H9 (cell line): ENCODE data around the gene APBA2. TPM values are rescaled to one million over a fixed set of nuclear protein-coding genes. Genes with fewer than 3 reads are reported as not detected.
A peak's percentile ranks its signal among the peaks of the same experiment; 100 is the strongest.

Experiments used
- DNase-seq: peaks from one replicate; pipeline ENCODE4 v3.0.0-alpha.2; 2017
- H2AFZ ChIP-seq: one replicate; pipeline ENCODE4 v1.6.1; 2013; ENCODE audit warnings: mild to moderate bottlenecking, low read length, control low read depth, moderate library complexity
- H2AK5ac ChIP-seq: 2 replicates; pipeline ENCODE4 v1.6.1; 2013; ENCODE audit warnings: low read length, control low read depth, mixed read lengths; ENCODE audit not compliant: insufficient read length
- H2BK120ac ChIP-seq: one replicate; pipeline ENCODE4 v1.6.1; 2013; ENCODE audit warnings: low read depth, mild to moderate bottlenecking, low read length, control low read depth, inconsistent platforms; ENCODE audit not compliant: poor library complexity, severe bottlenecking
- H2BK12ac ChIP-seq: 2 replicates; pipeline ENCODE4 v1.6.1; 2013; ENCODE audit warnings: low read length, control low read depth, mixed read lengths, low read depth; ENCODE audit not compliant: insufficient read length
- H2BK15ac ChIP-seq: 2 replicates; pipeline ENCODE4 v1.6.1; 2013; ENCODE audit warnings: low read depth, low read length, control low read depth
- H2BK20ac ChIP-seq: one replicate; pipeline ENCODE4 v1.6.1; 2013; ENCODE audit warnings: low read depth, mild to moderate bottlenecking, low read length, control low read depth, inconsistent platforms; ENCODE audit not compliant: poor library complexity, severe bottlenecking
- H2BK5ac ChIP-seq: 2 replicates; pipeline ENCODE4 v1.6.1; 2013; ENCODE audit warnings: low read length, control low read depth, mixed read lengths; ENCODE audit not compliant: insufficient read length
- H3K14ac ChIP-seq: 2 replicates; pipeline ENCODE4 v1.6.1; 2013; ENCODE audit warnings: low read length, control low read depth; ENCODE audit not compliant: insufficient read depth
- H3K18ac ChIP-seq: 2 replicates; pipeline ENCODE4 v1.6.1; 2013; ENCODE audit warnings: low read depth, mild to moderate bottlenecking, mixed read lengths, low read length, control low read depth; ENCODE audit not compliant: insufficient read length
- H3K23ac ChIP-seq: 2 replicates; pipeline ENCODE4 v1.6.1; 2013; ENCODE audit warnings: low read length, control low read depth, mixed read lengths, low read depth; ENCODE audit not compliant: insufficient read length
- H3K23me2 ChIP-seq: 2 replicates; pipeline ENCODE4 v1.6.1; 2013; ENCODE audit warnings: low read depth, mild to moderate bottlenecking, mixed read lengths, low read length, control low read depth; ENCODE audit not compliant: insufficient read length, poor library complexity, severe bottlenecking
- H3K27ac ChIP-seq: 2 replicates; pipeline ENCODE4 v1.5.1; 2013; ENCODE audit warnings: low read length, control low read depth, mixed read lengths, low read depth; ENCODE audit not compliant: insufficient read length
- H3K27me3 ChIP-seq: 2 replicates; pipeline ENCODE4 v1.6.1; 2013; ENCODE audit warnings: low read length, control low read depth, inconsistent platforms; ENCODE audit not compliant: insufficient read depth
- H3K4ac ChIP-seq: 2 replicates; pipeline ENCODE4 v1.6.1; 2013; ENCODE audit warnings: low read depth, mild to moderate bottlenecking, control low read depth, inconsistent platforms, low read length, moderate library complexity
- H3K4me1 ChIP-seq: 2 replicates; pipeline ENCODE4 v1.6.1; 2013; ENCODE audit warnings: low read length, control low read depth, inconsistent platforms; ENCODE audit not compliant: insufficient read depth
- H3K4me2 ChIP-seq: 2 replicates; pipeline ENCODE4 v1.6.1; 2013; ENCODE audit warnings: low read length, control low read depth, mixed read lengths; ENCODE audit not compliant: insufficient read length, insufficient read depth
- H3K56ac ChIP-seq: 2 replicates; pipeline ENCODE4 v1.6.1; 2013; ENCODE audit warnings: low read depth, mild to moderate bottlenecking, mixed read lengths, low read length, control low read depth; ENCODE audit not compliant: insufficient read length
- H3K79me1 ChIP-seq: 2 replicates; pipeline ENCODE4 v1.6.1; 2013; ENCODE audit warnings: low read depth, mild to moderate bottlenecking, moderate library complexity, low read length, control low read depth, inconsistent platforms; ENCODE audit not compliant: insufficient read depth, poor library complexity, severe bottlenecking
- H3K79me2 ChIP-seq: 2 replicates; pipeline ENCODE4 v1.6.1; 2013; ENCODE audit warnings: low read length, control low read depth, inconsistent platforms; ENCODE audit not compliant: insufficient read depth
- H3K9ac ChIP-seq: 2 replicates; pipeline ENCODE4 v1.6.1; 2013; ENCODE audit warnings: low read length, control low read depth, mixed read lengths; ENCODE audit not compliant: insufficient read length; ENCODE audit errors: extremely low read depth
- H3K9me3 ChIP-seq: one replicate; pipeline ENCODE4 v1.6.1; 2013; ENCODE audit warnings: low read depth, low read length, inconsistent platforms; ENCODE audit not compliant: control insufficient read depth
- H3T11ph ChIP-seq: one replicate; pipeline ENCODE4 v1.6.1; 2013; ENCODE audit warnings: mild to moderate bottlenecking, low read length, control low read depth, inconsistent platforms
- H4K20me1 ChIP-seq: one replicate; pipeline ENCODE4 v1.6.1; 2013; ENCODE audit not compliant: control insufficient read depth, insufficient read length, insufficient read depth
- H4K5ac ChIP-seq: 2 replicates; pipeline ENCODE4 v1.6.1; 2013; ENCODE audit warnings: low read depth, mild to moderate bottlenecking, mixed read lengths, low read length, control low read depth; ENCODE audit not compliant: insufficient read length
- H4K8ac ChIP-seq: replicated peaks from 2 replicates; pipeline ENCODE4 v1.6.1; 2013; ENCODE audit warnings: low read length, control low read depth, mixed read lengths, low read depth; ENCODE audit not compliant: insufficient read length
- H4K91ac ChIP-seq: 2 replicates; pipeline ENCODE4 v1.6.1; 2013; ENCODE audit warnings: low read depth, mild to moderate bottlenecking, moderate library complexity, mixed read lengths, low read length, control low read depth; ENCODE audit not compliant: insufficient read length
- H3K27ac Mint-ChIP-seq, 3 experiments: 2 replicates in 2 of 3; 3 replicates in 1 of 3; pipeline ENCODE4 v1.8.0; 2020 to 2021; ENCODE audit warnings: mixed read lengths in 3 of 3, mild to moderate bottlenecking in 1 of 3, moderate library complexity in 1 of 3
- H3K27me3 Mint-ChIP-seq: 2 replicates; pipeline ENCODE4 v1.8.0; 2021; ENCODE audit warnings: low read depth, mild to moderate bottlenecking, moderate library complexity, mixed read lengths
- H3K36me3 Mint-ChIP-seq, 3 experiments: 2 replicates in 2 of 3; 3 replicates in 1 of 3; pipeline ENCODE4 v1.8.0; 2020 to 2021; ENCODE audit warnings: low read depth in 3 of 3, mixed read lengths in 3 of 3; ENCODE audit not compliant: insufficient read depth in 1 of 3
- H3K4me1 Mint-ChIP-seq, 2 experiments: 2 replicates each; pipeline ENCODE4 v1.8.0; 2020; ENCODE audit warnings: mixed read lengths in 2 of 2
- H3K4me3 Mint-ChIP-seq, 2 experiments: 2 replicates in 1 of 2; 3 replicates in 1 of 2; pipeline ENCODE4 v1.8.0; 2020 to 2021; ENCODE audit warnings: mild to moderate bottlenecking in 2 of 2, mixed read lengths in 2 of 2, moderate library complexity in 1 of 2
- H3K9me3 Mint-ChIP-seq, 2 experiments: 2 replicates in 1 of 2; 3 replicates in 1 of 2; pipeline ENCODE4 v1.8.0; 2020; ENCODE audit warnings: mild to moderate bottlenecking in 2 of 2, mixed read lengths in 2 of 2, moderate library complexity in 1 of 2
- CTCF ChIP-seq: fragments of 200-600 bp; sonication (generic); conservative IDR thresholded peaks from 3 replicates; pipeline ENCODE4 v1.8.0; 2021; ENCODE audit warnings: antibody characterized with exemption, mild to moderate bottlenecking
- WGBS: extraction: QIAGEN DNeasy Blood & Tissue Kit; methylation state at CpG from one replicate; pipeline ENCODE4 v1.1.7; 2013; ENCODE audit warnings: missing lambda C conversion rate, low lambda C conversion rate, mixed read lengths; ENCODE audit not compliant: insufficient read length; ENCODE audit errors: extremely low coverage; 5-methylcytosine and 5-hydroxymethylcytosine counted together
- total RNA-seq: library from RNA; stranded (reverse); gene quantifications from 2 replicates; pipeline ENCODE4 v1.2.1, GENCODE V29; 2021

The APBA2 gene
- total RNA-seq, 1 experiment from 2014 or later = 14.3 TPM

- no peak overlapping the region for H3K23ac ChIP-seq
- no peaks in the 10 kb centered on the region for H3K9me3 ChIP-seq
- Mint-ChIP-seq H3K27me3 (peaks cover 2% of the 10 kb centered on the region; the same call in 1 of the 2 replicates), H3K4me1 (peaks cover 18 to 22% of the 10 kb centered on the region in 2 experiments), H3K36me3 (peaks cover 2 to 10% (median 3%) of the 10 kb centered on the region in 3 experiments; a peak in 5 of 7 replicates), H3K27ac (peak overlapping the region in 1 of 3 experiments; percentile 75; a peak in 2 of 7 replicates), H3K4me3 (no peak overlapping the region), H3K9me3 (peaks cover 8 to 11% of the 10 kb centered on the region in 2 experiments; a peak in 4 of 5 replicates)
- no peak overlapping the region for H3K56ac ChIP-seq
- peaks cover 5% of the 10 kb centered on the region; the same call in 1 of the 2 replicates for H3K4me1 ChIP-seq
- no peak overlapping the region for H2BK5ac ChIP-seq
- no peak overlapping the region for H2BK12ac ChIP-seq
- no peak overlapping the region for H3K27ac ChIP-seq
- no peak overlapping the region for H3T11ph ChIP-seq
- no peak overlapping the region for H4K8ac ChIP-seq
- no peaks in the 10 kb centered on the region for H3K79me2 ChIP-seq
- H2BK20ac ChIP-seq = no peak overlapping the region
- no peak overlapping the region; the same call in 1 of the 2 replicates for H2BK15ac ChIP-seq
- no peak overlapping the region for H2AK5ac ChIP-seq
- no peaks in the 10 kb centered on the region for H3K27me3 ChIP-seq
- no peak overlapping the region for H4K91ac ChIP-seq
- WGBS = no CpG with 5 or more reads among the region's 4 CpGs
- H3K18ac ChIP-seq = no peak overlapping the region
- no peak overlapping the region for H2AFZ ChIP-seq
- H3K23me2 ChIP-seq = no peaks in the 10 kb centered on the region
- H3K14ac ChIP-seq = no peak overlapping the region
- no peak overlapping the region for H2BK120ac ChIP-seq
- H4K20me1 ChIP-seq = no peaks in the 10 kb centered on the region
- DNase-seq = no peak
- H4K5ac ChIP-seq = no peak overlapping the region
- H3K4ac ChIP-seq = no peak overlapping the region
- no peak overlapping the region for H3K4me2 ChIP-seq
- no peaks in the 10 kb centered on the region for H3K79me1 ChIP-seq
- no peak for TF ChIP-seq CTCF
- H3K9ac ChIP-seq = no peak overlapping the region
Measured at GRCh38 chr15:29032229-29032625, 146.5 kb downstream of the APBA2 start.
